Loucy (cell line): ENCODE data around the gene SYNJ2.

Experiments
- CTCF ChIP-seq: fragments of 200-600 bp; sonication (generic); conservative IDR thresholded peaks from 2 replicates; pipeline ENCODE4 v1.5.1; 2014; ENCODE audit warnings: mild to moderate bottlenecking, antibody characterized with exemption, low read length
- EZH2phosphoT487 ChIP-seq: fragments of 200-600 bp; IDR thresholded peaks from 2 replicates; pipeline ENCODE4 v1.6.1; 2018; ENCODE audit warnings: antibody characterized with exemption, mild to moderate bottlenecking, moderate library complexity, borderline replicate concordance

- TF ChIP-seq CTCF (no peak), EZH2phosphoT487 (no peak)
Observed at GRCh38 chr6:157996201-157996712, 14.6 kb downstream of the SYNJ2 start.
